GM23338 (cell line): Measurements from ENCODE around the gene SEC22A. TPM values are rescaled to one million over a fixed set of nuclear protein-coding genes. Genes with fewer than 3 reads are reported as not detected.

Experiments used
- ATAC-seq: fragments of 200-7000 bp; cut with Tn5 transposase; 3 replicates; pipeline ENCODE4 v1.9.1; 2020
- DNase-seq: peaks from one replicate; pipeline ENCODE4 v3.0.0-alpha.2; 2015; ENCODE audit warnings: low spot score
- H2AFZ ChIP-seq: fragments of 200-600 bp; sonication (generic); 2 replicates; pipeline ENCODE4 v1.8.0; 2016; ENCODE audit warnings: antibody characterized with exemption, mild to moderate bottlenecking, moderate library complexity
- H3F3A ChIP-seq: fragments of 200-600 bp; sonication (generic); replicated peaks from 2 replicates; pipeline ENCODE4 v1.8.0; 2017; ENCODE audit warnings: antibody characterized with exemption, mixed run types, low read depth
- H3K27ac ChIP-seq: fragments of 200-600 bp; sonication (generic); 2 replicates; pipeline ENCODE4 v1.6.1; 2016; ENCODE audit warnings: low read depth
- H3K27me3 ChIP-seq: fragments of 200-600 bp; sonication (generic); 2 replicates; pipeline ENCODE4 v1.8.0; 2016; ENCODE audit warnings: mild to moderate bottlenecking, mixed run types, moderate library complexity; ENCODE audit not compliant: insufficient read depth
- H3K36me3 ChIP-seq: fragments of 200-600 bp; sonication (generic); 2 replicates; pipeline ENCODE4 v1.8.0; 2016; ENCODE audit warnings: mild to moderate bottlenecking; ENCODE audit not compliant: insufficient read depth
- H3K4me1 ChIP-seq: fragments of 200-600 bp; sonication (generic); 2 replicates; pipeline ENCODE4 v1.8.0; 2016; ENCODE audit warnings: mild to moderate bottlenecking, moderate library complexity; ENCODE audit not compliant: insufficient read depth
- H3K4me2 ChIP-seq: fragments of 200-600 bp; sonication (generic); 2 replicates; pipeline ENCODE4 v1.7.1; 2017; ENCODE audit warnings: mixed run types
- H3K4me3 ChIP-seq: fragments of 200-600 bp; sonication (generic); 2 replicates; pipeline ENCODE4 v1.6.1; 2016; ENCODE audit warnings: mixed run types
- H3K79me2 ChIP-seq: fragments of 200-600 bp; sonication (generic); replicated peaks from 2 replicates; pipeline ENCODE4 v1.8.0; 2017; ENCODE audit warnings: mild to moderate bottlenecking; ENCODE audit not compliant: insufficient read depth
- H3K9me2 ChIP-seq: fragments of 200-600 bp; sonication (generic); 2 replicates; pipeline ENCODE4 v1.8.0; 2017; ENCODE audit not compliant: insufficient read depth
- H4K20me1 ChIP-seq: fragments of 200-600 bp; sonication (generic); replicated peaks from 2 replicates; pipeline ENCODE4 v1.8.0; 2017; ENCODE audit warnings: mild to moderate bottlenecking; ENCODE audit not compliant: insufficient read depth
- H3K27ac Mint-ChIP-seq: 2 replicates; pipeline ENCODE4 v1.8.0; 2020; ENCODE audit warnings: inconsistent platforms, mild to moderate bottlenecking, moderate library complexity, mixed read lengths
- H3K27me3 Mint-ChIP-seq: 3 replicates; pipeline ENCODE4 v1.8.0; 2022; ENCODE audit warnings: low read depth, mild to moderate bottlenecking, moderate library complexity, mixed read lengths, inconsistent platforms; ENCODE audit not compliant: insufficient read depth, poor library complexity
- H3K36me3 Mint-ChIP-seq: 3 replicates; pipeline ENCODE4 v1.8.0; 2021; ENCODE audit warnings: low read depth, mild to moderate bottlenecking, inconsistent platforms, moderate library complexity, mixed read lengths
- H3K4me1 Mint-ChIP-seq: 3 replicates; pipeline ENCODE4 v1.8.0; 2020; ENCODE audit warnings: mild to moderate bottlenecking, inconsistent platforms, mixed read lengths
- H3K4me3 Mint-ChIP-seq: 3 replicates; pipeline ENCODE4 v1.8.0; 2021; ENCODE audit warnings: moderate library complexity, mild to moderate bottlenecking, inconsistent platforms, mixed read lengths
- H3K9me3 Mint-ChIP-seq: 3 replicates; pipeline ENCODE4 v1.8.0; 2020; ENCODE audit warnings: moderate library complexity, mild to moderate bottlenecking, inconsistent platforms, mixed read lengths
- CREB1 ChIP-seq: fragments of 250-450 bp; sonication (Bioruptor Pico); IDR thresholded peaks from 2 replicates; pipeline ENCODE4 v1.5.0; 2020; ENCODE audit warnings: low read depth, mild to moderate bottlenecking, moderate library complexity
- CTCF ChIP-seq, 2 experiments: fragments of 200-600 bp in 1 of 2; sonication (generic) in 1 of 2; conservative IDR thresholded peaks; 2 replicates each; pipeline versions ENCODE4 v1.5.1 to v1.6.1; 2016 to 2017; ENCODE audit warnings: antibody characterized with exemption in 2 of 2, low read depth in 2 of 2, mild to moderate bottlenecking in 2 of 2, moderate library complexity in 1 of 2
- ETS1 ChIP-seq: IDR thresholded peaks from 2 replicates; pipeline ENCODE4 v1.6.1; 2016; ENCODE audit warnings: antibody characterized with exemption
- EZH2 ChIP-seq: fragments of 200-600 bp; sonication (generic); IDR thresholded peaks from one replicate; pipeline ENCODE4 v1.8.0; 2017; ENCODE audit warnings: antibody characterized with exemption, mild to moderate bottlenecking, low read depth; ENCODE audit not compliant: unreplicated experiment
- JUNB ChIP-seq: IDR thresholded peaks from one replicate; pipeline ENCODE4 v1.6.1; 2016; ENCODE audit warnings: antibody characterized with exemption; ENCODE audit not compliant: unreplicated experiment
- NANOG ChIP-seq: IDR thresholded peaks from 2 replicates; pipeline ENCODE4 v1.6.1; 2016; ENCODE audit warnings: antibody characterized with exemption, borderline replicate concordance
- POLR2AphosphoS5 ChIP-seq: IDR thresholded peaks from 2 replicates; pipeline ENCODE4 v1.6.1; 2016; ENCODE audit warnings: antibody characterized with exemption, low read depth
- STAT1 ChIP-seq: IDR thresholded peaks from one replicate; pipeline ENCODE4 v1.6.1; 2016; ENCODE audit warnings: antibody characterized with exemption; ENCODE audit not compliant: unreplicated experiment
- ZNF114 ChIP-seq: fragments of 250-450 bp; sonication (Bioruptor Pico); IDR thresholded peaks from 2 replicates; pipeline ENCODE4 v1.5.0; 2020; ENCODE audit warnings: mild to moderate bottlenecking, moderate library complexity
- ZNF331 ChIP-seq: fragments of 250-450 bp; sonication (Bioruptor Pico); IDR thresholded peaks from 2 replicates; pipeline ENCODE4 v1.5.0; 2020; ENCODE audit warnings: low read depth, mild to moderate bottlenecking, moderate library complexity
- ZNF462 ChIP-seq: fragments of 250-450 bp; sonication (Bioruptor Pico); IDR thresholded peaks from 2 replicates; pipeline ENCODE4 v1.5.0; 2020; ENCODE audit warnings: mild to moderate bottlenecking, moderate library complexity
- polyA plus RNA-seq: library from polyadenylated mRNA; unstranded; fragments of >200 nt; fragmentation: Nextera tagmentation; extraction: Ambion mirVana; gene quantifications from 2 replicates; pipeline ENCODE4 v1.2.1, GENCODE V29; 2016
- total RNA-seq: library from RNA; depleted of rRNA; stranded (reverse); fragments of >200 nt; shearing (Covaris generic); gene quantifications from 2 replicates; pipeline ENCODE4 v1.2.3, GENCODE V29; 2014
- TF ChIP-seq, protein P1 (sequence below): IDR thresholded peaks from one replicate; pipeline ENCODE4 v1.6.1; 2018; ENCODE audit warnings: antibody characterized with exemption; ENCODE audit not compliant: unreplicated experiment

SEC22A gene
- total and polyA plus RNA-seq, 2 experiments from 2014 or later = 11.2 to 24.1 TPM

GRCh38 chr3:123310186-123310585 lies 108.4 kb downstream of the SEC22A start (continued):
- TF ChIP-seq ZNF462 (CRISPR knock-in tag) (no peak), JUNB (no peak), ZNF114 (CRISPR knock-in tag) (no peak)

DNA sequence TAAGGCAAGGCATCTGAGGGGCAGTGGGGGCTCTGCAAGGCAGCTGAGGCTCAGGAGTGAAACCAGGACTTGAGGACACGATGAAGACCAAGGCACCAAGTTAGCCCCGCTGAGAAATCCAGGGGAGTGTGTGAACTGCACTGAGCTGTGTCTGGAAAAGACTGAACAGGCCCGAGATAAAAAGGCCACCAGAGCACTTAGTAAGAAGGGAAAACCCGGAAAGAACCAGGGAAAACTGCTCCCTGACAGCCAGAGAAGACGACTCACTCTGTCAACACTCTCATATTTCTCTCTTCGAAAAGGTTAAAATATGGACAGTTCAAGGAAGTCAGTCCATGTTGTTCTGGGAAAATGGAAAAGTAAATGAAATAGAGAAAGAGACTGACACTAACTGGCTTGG lies 109.0 kb downstream of the SEC22A start:
- Mint-ChIP-seq H3K27me3 (peaks cover 19% of the 10 kb centered on the region), H3K4me3 (no peak overlapping the region), H3K9me3 (no peaks in the 10 kb centered on the region), H3K36me3 (peaks cover 13% of the 10 kb centered on the region), H3K27ac (0 out of 2 replicates have a peak overlapping the region, but pooled peaks have one; percentile 9), H3K4me1 (peaks cover 68% of the 10 kb centered on the region)
- peaks cover 16% of the 10 kb centered on the region for H3F3A ChIP-seq
- peak overlapping the region; percentile 22; the same call in 1 of the 2 replicates for H3K27ac ChIP-seq
- H3K9me2 ChIP-seq = no peaks in the 10 kb centered on the region
- H3K27me3 ChIP-seq = no peaks in the 10 kb centered on the region
- H3K36me3 ChIP-seq = no peaks in the 10 kb centered on the region
- no peak overlapping the region for H3K4me3 ChIP-seq
- peaks cover 8% of the 10 kb centered on the region for H3K79me2 ChIP-seq
- H2AFZ ChIP-seq = no peak overlapping the region
- H4K20me1 ChIP-seq = no peaks in the 10 kb centered on the region; the same call in 1 of the 2 replicates
- DNase-seq (no peak), ATAC-seq (no peak)
- H3K4me1 ChIP-seq = peaks cover 44% of the 10 kb centered on the region
- peak overlapping the region; percentile 13 for H3K4me2 ChIP-seq
- TF ChIP-seq, protein P1, sequence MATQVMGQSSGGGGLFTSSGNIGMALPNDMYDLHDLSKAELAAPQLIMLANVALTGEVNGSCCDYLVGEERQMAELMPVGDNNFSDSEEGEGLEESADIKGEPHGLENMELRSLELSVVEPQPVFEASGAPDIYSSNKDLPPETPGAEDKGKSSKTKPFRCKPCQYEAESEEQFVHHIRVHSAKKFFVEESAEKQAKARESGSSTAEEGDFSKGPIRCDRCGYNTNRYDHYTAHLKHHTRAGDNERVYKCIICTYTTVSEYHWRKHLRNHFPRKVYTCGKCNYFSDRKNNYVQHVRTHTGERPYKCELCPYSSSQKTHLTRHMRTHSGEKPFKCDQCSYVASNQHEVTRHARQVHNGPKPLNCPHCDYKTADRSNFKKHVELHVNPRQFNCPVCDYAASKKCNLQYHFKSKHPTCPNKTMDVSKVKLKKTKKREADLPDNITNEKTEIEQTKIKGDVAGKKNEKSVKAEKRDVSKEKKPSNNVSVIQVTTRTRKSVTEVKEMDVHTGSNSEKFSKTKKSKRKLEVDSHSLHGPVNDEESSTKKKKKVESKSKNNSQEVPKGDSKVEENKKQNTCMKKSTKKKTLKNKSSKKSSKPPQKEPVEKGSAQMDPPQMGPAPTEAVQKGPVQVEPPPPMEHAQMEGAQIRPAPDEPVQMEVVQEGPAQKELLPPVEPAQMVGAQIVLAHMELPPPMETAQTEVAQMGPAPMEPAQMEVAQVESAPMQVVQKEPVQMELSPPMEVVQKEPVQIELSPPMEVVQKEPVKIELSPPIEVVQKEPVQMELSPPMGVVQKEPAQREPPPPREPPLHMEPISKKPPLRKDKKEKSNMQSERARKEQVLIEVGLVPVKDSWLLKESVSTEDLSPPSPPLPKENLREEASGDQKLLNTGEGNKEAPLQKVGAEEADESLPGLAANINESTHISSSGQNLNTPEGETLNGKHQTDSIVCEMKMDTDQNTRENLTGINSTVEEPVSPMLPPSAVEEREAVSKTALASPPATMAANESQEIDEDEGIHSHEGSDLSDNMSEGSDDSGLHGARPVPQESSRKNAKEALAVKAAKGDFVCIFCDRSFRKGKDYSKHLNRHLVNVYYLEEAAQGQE = no peak
- no peak for TF ChIP-seq CREB1 (CRISPR knock-in tag)
- TF ChIP-seq POLR2AphosphoS5 = no peak
- TF ChIP-seq JUNB = no peak
- TF ChIP-seq ZNF331 (CRISPR knock-in tag) = no peak
- TF ChIP-seq CTCF (conservative IDR thresholded peaks at IDR 0.05; ENCODE audit: low read depth in 2 of 2) = no peak
- TF ChIP-seq ETS1 = no peak
- TF ChIP-seq ZNF114 (CRISPR knock-in tag) = no peak
- no peak for TF ChIP-seq STAT1
- TF ChIP-seq NANOG = no peak
- TF ChIP-seq EZH2 = no peak
